Adrenal gland (tissue), 12 donors: ENCODE measurements around the gene TUBGCP6. TPM values are rescaled to one million over a fixed set of nuclear protein-coding genes. Genes with fewer than 3 reads are reported as not detected.

Source experiments
- DNase-seq, 7 donors: peaks; one replicate each; pipeline ENCODE4 v3.0.0-alpha.2; 2019 to 2020
- H3K27ac ChIP-seq, 5 donors: fragments of 200-600 bp; sonication (generic) in 4 of 5; 1 replicate in 3 of 5; 2 replicates in 2 of 5; pipeline versions ENCODE4 v1.5.1 to v1.8.0; 2016 to 2020; ENCODE audit warnings: mild to moderate bottlenecking in 1 of 5
- H3K27me3 ChIP-seq: fragments of 200-600 bp; 2 replicates; pipeline ENCODE4 v1.8.0; 2021
- H3K36me3 ChIP-seq, 2 donors: fragments of 200-600 bp; replicated peaks in 1 of 2; 1 replicate in 1 of 2; 2 replicates in 1 of 2; pipeline versions ENCODE4 v1.5.1 to v1.8.0; 2018 to 2022
- H3K4me1 ChIP-seq, 2 donors: fragments of 200-600 bp; replicated peaks in 1 of 2; 1 replicate in 1 of 2; 2 replicates in 1 of 2; pipeline versions ENCODE4 v1.5.1 to v1.8.0; 2018 to 2021
- H3K4me3 ChIP-seq, 4 donors: fragments of 200-600 bp; sonication (generic) in 3 of 4; one replicate each; pipeline ENCODE4 v1.5.1; 2016 to 2018
- H3K9me3 ChIP-seq, 3 donors: fragments of 200-600 bp; sonication (generic) in 1 of 3; replicated peaks in 1 of 3; 1 replicate in 2 of 3; 2 replicates in 1 of 3; pipeline versions ENCODE4 v1.5.1 to v1.8.0; 2016 to 2021
- POLR2A ChIP-seq, 2 donors: fragments of 450-650 bp; IDR thresholded peaks; one replicate each; pipeline ENCODE4 v1.6.1; 2017; ENCODE audit warnings: antibody characterized with exemption in 2 of 2, mild to moderate bottlenecking in 2 of 2, moderate library complexity in 1 of 2
- WGBS, 4 donors: extraction: QIAGEN DNeasy Blood & Tissue Kit in 2 of 4; methylation state at CpG; one replicate each; pipeline versions ENCODE4 v1.1.5 to v1.1.7; 2013 to 2017; 5-methylcytosine and 5-hydroxymethylcytosine counted together
- intact Hi-C, 2 donors: fragments of 100-400 bp; cut with DNase I; formaldehyde crosslinking; loops; one replicate each; pipeline versions ENCODE4 v1.14.1 to v1.15.0; 2022 to 2023
- polyA plus RNA-seq, 3 donors: library from polyadenylated mRNA; stranded (reverse); fragments of 200-250 nt in 2 of 3; fragments of 350-450 nt in 1 of 3; fragmentation: Illumina TruSeq in 1 of 3; extraction: RNeasy Lipid Tissue Mini Kit (QIAGEN cat#74804) in 1 of 3; gene quantifications; one replicate each; pipeline ENCODE4 v1.2.3, GENCODE V29; 2013 to 2014
- total RNA-seq, 9 donors: library from RNA; depleted of rRNA in 4 of 9; stranded (reverse); fragments of >200 nt in 4 of 9; fragments of 120-200 nt in 1 of 9; fragmentation: NEBNext Ultra II Directional in 1 of 9; extraction: Animal tissue kit (Norgen Biotek cat#: 25700) in 1 of 9; gene quantifications; one replicate each; pipeline versions ENCODE4 v1.1.0 to v1.2.4, GENCODE V29; 2013 to 2023
- TF ChIP-seq, protein P1 (sequence below), 6 experiments: fragments of 450-650 bp in 4 of 6; fragments of 200-600 bp in 2 of 6; sonication (generic) in 1 of 6; IDR thresholded peaks; 1 replicate in 5 of 6; 2 replicates in 1 of 6; pipeline versions ENCODE4 v1.5.1 to v1.8.0; 2016 to 2021; ENCODE audit warnings: antibody characterized with exemption in 6 of 6, mild to moderate bottlenecking in 2 of 6, moderate library complexity in 1 of 6
- donor health status: healthy with polysubstance abuse.
- donor health status: Bipolar disorder and iron deficiency.
- donor health status: DM: yes; HTN: yes; CAD: no.
- donor health status: DM: no; HTN: no; CAD: no.
- donor health status: DM: no; HTN: no; CAD: no.
- donor health status: DM: yes; HTN: yes; CAD: no.

The TUBGCP6 gene
- total and polyA plus RNA-seq, 12 donors = 8.3 to 171 (median 47.4) TPM

- Histone ChIP-seq H3K4me3 (peak within 1 kb of the TSS in 3 of 4 donors; percentile 15 to 71 (median 59)), H3K4me1 (peaks cover 22 to 23% of the 10 kb centered on the region in 2 donors), H3K27ac (peak within 1 kb of the TSS in 4 of 5 donors; percentile 47 to 95 (median 62)), H3K27me3 (no peaks in the 10 kb centered on the region), H3K36me3 (peaks cover 0 to 5% of the 10 kb centered on the region in 2 donors), H3K9me3 (no peaks in the 10 kb centered on the region)
- intact Hi-C loops = no loop called here
- TF ChIP-seq, protein P1, sequence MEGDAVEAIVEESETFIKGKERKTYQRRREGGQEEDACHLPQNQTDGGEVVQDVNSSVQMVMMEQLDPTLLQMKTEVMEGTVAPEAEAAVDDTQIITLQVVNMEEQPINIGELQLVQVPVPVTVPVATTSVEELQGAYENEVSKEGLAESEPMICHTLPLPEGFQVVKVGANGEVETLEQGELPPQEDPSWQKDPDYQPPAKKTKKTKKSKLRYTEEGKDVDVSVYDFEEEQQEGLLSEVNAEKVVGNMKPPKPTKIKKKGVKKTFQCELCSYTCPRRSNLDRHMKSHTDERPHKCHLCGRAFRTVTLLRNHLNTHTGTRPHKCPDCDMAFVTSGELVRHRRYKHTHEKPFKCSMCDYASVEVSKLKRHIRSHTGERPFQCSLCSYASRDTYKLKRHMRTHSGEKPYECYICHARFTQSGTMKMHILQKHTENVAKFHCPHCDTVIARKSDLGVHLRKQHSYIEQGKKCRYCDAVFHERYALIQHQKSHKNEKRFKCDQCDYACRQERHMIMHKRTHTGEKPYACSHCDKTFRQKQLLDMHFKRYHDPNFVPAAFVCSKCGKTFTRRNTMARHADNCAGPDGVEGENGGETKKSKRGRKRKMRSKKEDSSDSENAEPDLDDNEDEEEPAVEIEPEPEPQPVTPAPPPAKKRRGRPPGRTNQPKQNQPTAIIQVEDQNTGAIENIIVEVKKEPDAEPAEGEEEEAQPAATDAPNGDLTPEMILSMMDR (IDR thresholded peaks at IDR 0.05) = no peak
- peak; percentile 68 to 76 for TF ChIP-seq POLR2A (IDR thresholded peaks at IDR 0.05)
- peak; percentile 86 to 95 (median 91) for DNase-seq
- 0% methylated on average over 34 to 103 of the region's 105 CpGs; no CpG with 5 or more reads in 1 of the 4 donors for WGBS, 4 donors
Measured at GRCh38 chr22:50200461-50201190, 44.2 kb downstream of the TUBGCP6 start, which contains the start of gene SELENOO. Gene SELENOO (plus strand): TSS chr22:50201011. CDS start chr22:50201037, 26 bp downstream.

- TF ChIP-seq POLR2A (IDR thresholded peaks at IDR 0.05) = no peak
- TF ChIP-seq, protein P1 (IDR thresholded peaks at IDR 0.05) = no peak
- 9 to 25% (median 13%) methylated on average over 11 to 34 of the region's 34 CpGs for WGBS, 4 donors
- Histone ChIP-seq H3K36me3 (peaks cover 0 to 7% of the 10 kb centered on the region in 2 donors), H3K4me1 (peaks cover 22 to 23% of the 10 kb centered on the region in 2 donors), H3K27ac (peak overlapping the region in 3 of 5 donors; percentile 27 to 95 (median 73)), H3K4me3 (peak overlapping the region in 2 of 4 donors; percentile 59 to 71), H3K27me3 (no peaks in the 10 kb centered on the region), H3K9me3 (no peaks in the 10 kb centered on the region)
- intact Hi-C loops = no loop called here
- DNase-seq = peak in 4 of 7 donors; percentile 38 to 50 (median 40)
Measured at GRCh38 chr22:50199829-50200460, 44.9 kb downstream of the TUBGCP6 start.

GRCh38 chr22:50199251-50199721 is 45.5 kb downstream of the TUBGCP6 start:
- Histone ChIP-seq H3K27me3 (no peaks in the 10 kb centered on the region), H3K27ac (peak overlapping the region in 2 of 5 donors; percentile 52 to 95), H3K4me1 (peaks cover 22 to 23% of the 10 kb centered on the region in 2 donors), H3K4me3 (no peak overlapping the region), H3K9me3 (no peaks in the 10 kb centered on the region), H3K36me3 (peaks cover 0 to 13% of the 10 kb centered on the region in 2 donors)
- DNase-seq = peak in 2 of 7 donors; percentile 42 to 80
- WGBS, 4 donors = 66 to 84% (median 78%) methylated on average over 8 to 18 of the region's 18 CpGs
- TF ChIP-seq, protein P1 (IDR thresholded peaks at IDR 0.05) = no peak
- no peak for TF ChIP-seq POLR2A (IDR thresholded peaks at IDR 0.05)
- intact Hi-C loops = no loop called here

GRCh38 chr22:50198624-50199017 is 46.2 kb downstream of the TUBGCP6 start:
- WGBS, 4 donors = 80 to 91% (median 88%) methylated on average over 1 to 16 of the region's 16 CpGs
- H3K4me3 ChIP-seq = no peak overlapping the region
- peaks cover 22 to 23% of the 10 kb centered on the region in 2 donors for H3K4me1 ChIP-seq
- H3K9me3 ChIP-seq = no peaks in the 10 kb centered on the region
- peaks cover 0 to 20% of the 10 kb centered on the region in 2 donors for H3K36me3 ChIP-seq
- TF ChIP-seq POLR2A (IDR thresholded peaks at IDR 0.05) = no peak
- TF ChIP-seq, protein P1 (IDR thresholded peaks at IDR 0.05) = no peak
- intact Hi-C loops = no loop called here
- DNase-seq = no peak
- H3K27ac ChIP-seq = no peak overlapping the region
- H3K27me3 ChIP-seq = no peaks in the 10 kb centered on the region
